Liver (tissue), 9 donors: ENCODE data around the gene MAP3K4. TPM values are rescaled to one million over a fixed set of nuclear protein-coding genes. Genes with fewer than 3 reads are reported as not detected.

Experiments used
- DNase-seq: peaks from one replicate; pipeline ENCODE4 v3.0.0-alpha.2; 2017; ENCODE audit warnings: low spot score
- H3K27ac ChIP-seq, 2 donors: one replicate each; pipeline ENCODE4 v1.7.0; 2013; ENCODE audit warnings: inconsistent platforms in 2 of 2, low read length in 2 of 2, control low read depth in 1 of 2, low read depth in 1 of 2, mild to moderate bottlenecking in 1 of 2
- H3K27me3 ChIP-seq, 4 donors: one replicate each; pipeline versions ENCODE4 v1.6.1 to v1.7.0; 2013; ENCODE audit warnings: low read length in 3 of 4, inconsistent platforms in 1 of 4, mild to moderate bottlenecking in 1 of 4, moderate library complexity in 1 of 4; ENCODE audit not compliant: control insufficient read depth in 4 of 4, insufficient read depth in 4 of 4
- H3K36me3 ChIP-seq, 4 donors: one replicate each; pipeline versions ENCODE4 v1.6.1 to v1.7.0; 2013; ENCODE audit warnings: low read length in 3 of 4, mild to moderate bottlenecking in 3 of 4, low read depth in 1 of 4, moderate library complexity in 1 of 4; ENCODE audit not compliant: control insufficient read depth in 4 of 4, insufficient read depth in 3 of 4
- H3K4me1 ChIP-seq, 4 donors: one replicate each; pipeline versions ENCODE4 v1.6.1 to v1.7.0; 2013; ENCODE audit warnings: low read length in 3 of 4, mild to moderate bottlenecking in 3 of 4, moderate library complexity in 1 of 4; ENCODE audit not compliant: control insufficient read depth in 4 of 4, insufficient read depth in 4 of 4
- H3K4me3 ChIP-seq, 3 donors: one replicate each; pipeline versions ENCODE4 v1.6.1 to v1.7.0; 2013; ENCODE audit warnings: low read length in 3 of 3, control low read depth in 1 of 3, low read depth in 1 of 3, mild to moderate bottlenecking in 1 of 3
- H3K9ac ChIP-seq, 2 donors: one replicate each; pipeline ENCODE4 v1.7.0; 2013; ENCODE audit warnings: low read length in 2 of 2, mild to moderate bottlenecking in 2 of 2, moderate library complexity in 2 of 2, control low read depth in 1 of 2, low read depth in 1 of 2
- H3K9me3 ChIP-seq, 4 donors: one replicate each; pipeline versions ENCODE4 v1.6.1 to v1.7.0; 2013; ENCODE audit warnings: low read length in 3 of 4; ENCODE audit not compliant: control insufficient read depth in 4 of 4
- EGR1 ChIP-seq, 2 donors: IDR thresholded peaks; 2 replicates each; pipeline ENCODE4 v1.6.1; 2016 to 2018; ENCODE audit warnings: antibody characterized with exemption in 2 of 2, low read depth in 2 of 2
- FOXA1 ChIP-seq: IDR thresholded peaks from 2 replicates; pipeline ENCODE4 v1.6.1; 2016; ENCODE audit warnings: antibody characterized with exemption
- FOXA2 ChIP-seq: IDR thresholded peaks from 2 replicates; pipeline ENCODE4 v1.6.1; 2016; ENCODE audit warnings: antibody characterized with exemption
- GABPA ChIP-seq, 2 donors: IDR thresholded peaks in 1 of 2; conservative IDR thresholded peaks in 1 of 2; 2 replicates each; pipeline ENCODE4 v1.6.1; 2016; ENCODE audit warnings: antibody characterized with exemption in 2 of 2, mild to moderate bottlenecking in 1 of 2, moderate library complexity in 1 of 2
- HNF4A ChIP-seq, 2 donors: conservative IDR thresholded peaks; 2 replicates each; pipeline ENCODE4 v1.6.1; 2016; ENCODE audit warnings: antibody characterized with exemption in 2 of 2, mild to moderate bottlenecking in 2 of 2
- HNF4G ChIP-seq: IDR thresholded peaks from 2 replicates; pipeline ENCODE4 v1.6.1; 2016; ENCODE audit warnings: antibody characterized with exemption
- JUND ChIP-seq, 2 donors: IDR thresholded peaks; 2 replicates each; pipeline ENCODE4 v1.6.1; 2016; ENCODE audit warnings: antibody characterized with exemption in 2 of 2
- NR2F2 ChIP-seq: IDR thresholded peaks from 2 replicates; pipeline ENCODE4 v1.6.1; 2016; ENCODE audit warnings: antibody characterized with exemption
- RAD21 ChIP-seq, 2 donors: IDR thresholded peaks; 2 replicates each; pipeline ENCODE4 v1.6.1; 2016; ENCODE audit warnings: antibody characterized with exemption in 2 of 2, mild to moderate bottlenecking in 2 of 2
- RXRA ChIP-seq, 2 donors: IDR thresholded peaks; 2 replicates each; pipeline ENCODE4 v1.6.1; 2017 to 2018; ENCODE audit warnings: antibody characterized with exemption in 2 of 2, mild to moderate bottlenecking in 1 of 2
- SP1 ChIP-seq: IDR thresholded peaks from 2 replicates; pipeline ENCODE4 v1.6.1; 2018; ENCODE audit warnings: antibody characterized with exemption, mild to moderate bottlenecking
- TAF1 ChIP-seq: conservative IDR thresholded peaks from 2 replicates; pipeline ENCODE4 v1.6.1; 2016; ENCODE audit warnings: antibody characterized with exemption, mild to moderate bottlenecking
- YY1 ChIP-seq: IDR thresholded peaks from 2 replicates; pipeline ENCODE4 v1.6.1; 2016; ENCODE audit warnings: antibody characterized with exemption, mild to moderate bottlenecking
- WGBS: extraction: QIAGEN DNeasy Blood & Tissue Kit; methylation state at CpG from one replicate; pipeline ENCODE4 v1.1.7; 2013; 5-methylcytosine and 5-hydroxymethylcytosine counted together
- polyA plus RNA-seq, 2 donors: library from polyadenylated mRNA; stranded (reverse) in 1 of 2; unstranded in 1 of 2; fragments of 200-250 nt in 1 of 2; fragments of >200 nt in 1 of 2; fragmentation: Nextera tagmentation in 1 of 2; extraction: Ambion mirVana in 1 of 2; gene quantifications; one replicate each; pipeline versions ENCODE4 v1.2.1 to v1.2.3, GENCODE V29; 2013 to 2015
- total RNA-seq, 2 donors: library from RNA; depleted of rRNA; stranded (reverse); fragments of >200 nt; gene quantifications; one replicate each; pipeline ENCODE4 v1.2.3, GENCODE V29; 2014
- TF ChIP-seq, protein P1 (sequence below): IDR thresholded peaks from 2 replicates; pipeline ENCODE4 v1.6.1; 2016; ENCODE audit warnings: antibody characterized with exemption
- TF ChIP-seq, protein P2 (sequence below): IDR thresholded peaks from 2 replicates; pipeline ENCODE4 v1.6.1; 2016; ENCODE audit warnings: antibody characterized with exemption
- TF ChIP-seq, protein P3 (sequence below): fragments of 150-350 bp; IDR thresholded peaks from 2 replicates; pipeline ENCODE4 v1.5.1; 2017; ENCODE audit warnings: improper control_type of control experiment, low read depth, low read length; ENCODE audit not compliant: missing input control
- TF ChIP-seq, protein P4 (sequence below): IDR thresholded peaks from 2 replicates; pipeline ENCODE4 v1.6.1; 2016; ENCODE audit warnings: antibody characterized with exemption
- donor health status: healthy.
- donor health status: healthy.
- donor health status: healthy.
- donor health status: healthy.
- donor health status: healthy.

MAP3K4 gene
- total and polyA plus RNA-seq, 4 donors: 4.3 to 20.0 (median 11.7) TPM

DNA sequence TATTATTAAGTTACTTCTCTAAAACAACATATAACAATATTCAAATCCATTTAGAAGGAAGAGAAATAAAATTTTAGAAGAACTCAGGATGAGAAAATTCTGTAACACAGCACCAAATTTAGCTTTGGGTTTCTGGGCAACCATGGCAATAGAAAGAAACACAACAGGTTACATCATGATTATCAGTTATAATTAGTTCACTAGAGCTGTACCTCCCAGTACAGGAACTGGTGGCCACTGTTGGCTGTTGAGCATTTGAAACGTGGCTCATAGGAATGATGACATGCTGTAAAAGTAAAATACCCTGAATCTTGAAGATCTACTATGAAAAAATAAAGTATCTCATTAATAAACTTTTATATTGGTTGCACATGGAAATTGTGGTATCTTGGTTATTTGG lies 23.7 kb upstream of the MAP3K4 start:
- H3K27ac ChIP-seq: no peak overlapping the region
- no peak for DNase-seq
- H3K36me3 ChIP-seq: no peaks in the 10 kb centered on the region
- TF ChIP-seq, protein P1, sequence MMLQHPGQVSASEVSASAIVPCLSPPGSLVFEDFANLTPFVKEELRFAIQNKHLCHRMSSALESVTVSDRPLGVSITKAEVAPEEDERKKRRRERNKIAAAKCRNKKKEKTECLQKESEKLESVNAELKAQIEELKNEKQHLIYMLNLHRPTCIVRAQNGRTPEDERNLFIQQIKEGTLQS: no peak
- TF ChIP-seq EGR1 (IDR thresholded peaks at IDR 0.05; ENCODE audit: low read depth in 2 of 2) (no peak), RAD21 (IDR thresholded peaks at IDR 0.05) (no peak), HNF4A (conservative IDR thresholded peaks at IDR 0.05) (no peak)
- TF ChIP-seq, protein P2, sequence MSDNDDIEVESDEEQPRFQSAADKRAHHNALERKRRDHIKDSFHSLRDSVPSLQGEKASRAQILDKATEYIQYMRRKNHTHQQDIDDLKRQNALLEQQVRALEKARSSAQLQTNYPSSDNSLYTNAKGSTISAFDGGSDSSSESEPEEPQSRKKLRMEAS: no peak
- TF ChIP-seq, protein P3, sequence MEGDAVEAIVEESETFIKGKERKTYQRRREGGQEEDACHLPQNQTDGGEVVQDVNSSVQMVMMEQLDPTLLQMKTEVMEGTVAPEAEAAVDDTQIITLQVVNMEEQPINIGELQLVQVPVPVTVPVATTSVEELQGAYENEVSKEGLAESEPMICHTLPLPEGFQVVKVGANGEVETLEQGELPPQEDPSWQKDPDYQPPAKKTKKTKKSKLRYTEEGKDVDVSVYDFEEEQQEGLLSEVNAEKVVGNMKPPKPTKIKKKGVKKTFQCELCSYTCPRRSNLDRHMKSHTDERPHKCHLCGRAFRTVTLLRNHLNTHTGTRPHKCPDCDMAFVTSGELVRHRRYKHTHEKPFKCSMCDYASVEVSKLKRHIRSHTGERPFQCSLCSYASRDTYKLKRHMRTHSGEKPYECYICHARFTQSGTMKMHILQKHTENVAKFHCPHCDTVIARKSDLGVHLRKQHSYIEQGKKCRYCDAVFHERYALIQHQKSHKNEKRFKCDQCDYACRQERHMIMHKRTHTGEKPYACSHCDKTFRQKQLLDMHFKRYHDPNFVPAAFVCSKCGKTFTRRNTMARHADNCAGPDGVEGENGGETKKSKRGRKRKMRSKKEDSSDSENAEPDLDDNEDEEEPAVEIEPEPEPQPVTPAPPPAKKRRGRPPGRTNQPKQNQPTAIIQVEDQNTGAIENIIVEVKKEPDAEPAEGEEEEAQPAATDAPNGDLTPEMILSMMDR: no peak
- H3K4me1 ChIP-seq: no peaks in the 10 kb centered on the region
- H3K9me3 ChIP-seq: no peaks in the 10 kb centered on the region
- H3K9ac ChIP-seq: no peak overlapping the region
- no peaks in the 10 kb centered on the region for H3K27me3 ChIP-seq
- H3K4me3 ChIP-seq: no peak overlapping the region
- 49% methylated on average over 1 of the region's 1 CpG for WGBS

DNA sequence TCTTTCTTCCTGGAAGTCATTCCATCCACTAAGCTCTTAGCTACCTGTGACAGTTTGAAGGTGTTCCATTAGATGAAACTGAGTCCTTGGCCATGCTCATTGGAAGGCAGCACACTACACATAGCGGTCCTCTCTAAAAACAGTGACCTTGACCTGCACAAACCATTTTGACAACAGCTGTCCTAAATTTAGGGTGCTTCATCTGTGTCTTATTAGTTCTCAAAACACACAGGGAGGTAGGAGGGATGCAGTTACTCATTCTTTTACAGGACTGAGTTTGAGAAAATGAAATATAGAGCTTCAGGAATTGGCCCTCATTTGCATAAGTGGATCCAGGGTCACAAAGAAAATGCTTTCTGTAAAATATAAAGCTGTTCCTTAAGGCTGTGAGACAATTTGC lies 20.4 kb upstream of the MAP3K4 start:
- Histone ChIP-seq H3K27me3 (no peaks in the 10 kb centered on the region), H3K4me3 (no peak overlapping the region), H3K36me3 (no peaks in the 10 kb centered on the region), H3K9me3 (no peaks in the 10 kb centered on the region), H3K9ac (no peak overlapping the region), H3K4me1 (no peaks in the 10 kb centered on the region), H3K27ac (no peak overlapping the region)
- TF ChIP-seq TAF1 (no peak), EGR1 (IDR thresholded peaks at IDR 0.05; ENCODE audit: low read depth in 2 of 2) (no peak), GABPA (IDR thresholded peaks at IDR 0.05 in 1 of 2, conservative IDR thresholded peaks at IDR 0.05 in 1 of 2) (no peak), YY1 (no peak), RAD21 (IDR thresholded peaks at IDR 0.05) (no peak), HNF4G (no peak), JUND (IDR thresholded peaks at IDR 0.05) (no peak), SP1 (no peak), FOXA2 (no peak), RXRA (IDR thresholded peaks at IDR 0.05) (no peak), HNF4A (conservative IDR thresholded peaks at IDR 0.05) (no peak), FOXA1 (no peak), NR2F2 (no peak)
- TF ChIP-seq, protein P1: no peak
- TF ChIP-seq, protein P4, sequence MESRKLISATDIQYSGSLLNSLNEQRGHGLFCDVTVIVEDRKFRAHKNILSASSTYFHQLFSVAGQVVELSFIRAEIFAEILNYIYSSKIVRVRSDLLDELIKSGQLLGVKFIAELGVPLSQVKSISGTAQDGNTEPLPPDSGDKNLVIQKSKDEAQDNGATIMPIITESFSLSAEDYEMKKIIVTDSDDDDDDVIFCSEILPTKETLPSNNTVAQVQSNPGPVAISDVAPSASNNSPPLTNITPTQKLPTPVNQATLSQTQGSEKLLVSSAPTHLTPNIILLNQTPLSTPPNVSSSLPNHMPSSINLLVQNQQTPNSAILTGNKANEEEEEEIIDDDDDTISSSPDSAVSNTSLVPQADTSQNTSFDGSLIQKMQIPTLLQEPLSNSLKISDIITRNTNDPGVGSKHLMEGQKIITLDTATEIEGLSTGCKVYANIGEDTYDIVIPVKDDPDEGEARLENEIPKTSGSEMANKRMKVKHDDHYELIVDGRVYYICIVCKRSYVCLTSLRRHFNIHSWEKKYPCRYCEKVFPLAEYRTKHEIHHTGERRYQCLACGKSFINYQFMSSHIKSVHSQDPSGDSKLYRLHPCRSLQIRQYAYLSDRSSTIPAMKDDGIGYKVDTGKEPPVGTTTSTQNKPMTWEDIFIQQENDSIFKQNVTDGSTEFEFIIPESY: no peak
- TF ChIP-seq, protein P2: no peak
- WGBS: 95% methylated on average over 1 of the region's 1 CpG
- DNase-seq: no peak
